Measurements from ENCODE around the gene ZMAT2.
"Not testable (repeated sequence)": the region's sequence is repeated elsewhere in the genome, so short reads cannot be mapped to it uniquely, and the experiment has no call there.

ZMAT2 gene

DNA sequence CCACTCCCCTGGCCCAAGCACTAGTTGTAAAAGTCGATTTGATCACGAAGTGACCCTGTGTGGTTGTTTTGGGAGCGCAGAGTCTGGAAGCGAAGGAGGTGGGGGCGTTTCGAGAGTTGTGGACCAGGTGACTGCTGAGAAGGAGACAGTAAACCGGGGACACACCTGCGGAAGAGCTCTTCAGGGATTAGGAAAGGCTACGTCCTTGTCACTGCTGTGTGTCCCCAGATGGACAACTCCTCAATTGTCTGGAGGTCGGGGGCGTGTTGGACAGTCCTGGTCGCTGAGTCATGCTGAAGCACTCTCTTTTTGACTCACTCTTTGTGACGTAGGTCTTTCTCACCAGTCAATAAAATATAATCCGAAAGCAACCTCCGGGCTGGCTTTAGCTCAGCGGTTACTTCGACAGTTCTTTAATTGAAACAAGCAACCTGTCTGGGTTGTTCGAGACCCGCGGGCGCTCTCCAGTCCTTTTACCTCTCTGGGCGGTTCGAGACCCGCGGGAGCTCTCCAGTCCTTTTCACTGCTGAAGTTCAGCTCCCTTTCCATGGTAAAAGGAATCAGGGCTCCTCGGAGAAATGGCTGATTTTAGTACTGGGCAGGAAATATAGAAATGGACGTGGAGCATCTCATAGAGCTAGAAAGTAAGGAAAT, 10.8 kb downstream of the ZMAT2 start:
- no peak for DNase-seq

DNA sequence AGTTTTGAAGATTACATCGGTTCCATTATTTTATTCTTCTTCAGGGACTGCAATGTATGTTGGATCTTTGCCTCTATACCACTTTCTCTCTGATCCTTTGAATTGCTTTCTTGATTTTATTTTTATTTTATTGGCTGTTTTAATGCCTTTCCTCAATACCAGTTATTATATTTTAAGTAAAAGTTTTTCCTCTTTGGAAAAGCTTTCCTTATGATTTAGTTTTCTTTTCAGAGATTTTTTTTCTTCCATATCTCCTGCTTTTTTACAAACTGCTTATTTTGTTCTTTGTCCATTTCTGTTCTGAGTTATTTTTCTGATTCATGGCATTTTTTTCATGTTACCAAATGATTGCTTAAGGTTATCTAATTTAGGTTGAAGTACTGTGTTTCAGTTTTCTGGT, 11.5 kb downstream of the ZMAT2 start:
- no peak for DNase-seq

DNA sequence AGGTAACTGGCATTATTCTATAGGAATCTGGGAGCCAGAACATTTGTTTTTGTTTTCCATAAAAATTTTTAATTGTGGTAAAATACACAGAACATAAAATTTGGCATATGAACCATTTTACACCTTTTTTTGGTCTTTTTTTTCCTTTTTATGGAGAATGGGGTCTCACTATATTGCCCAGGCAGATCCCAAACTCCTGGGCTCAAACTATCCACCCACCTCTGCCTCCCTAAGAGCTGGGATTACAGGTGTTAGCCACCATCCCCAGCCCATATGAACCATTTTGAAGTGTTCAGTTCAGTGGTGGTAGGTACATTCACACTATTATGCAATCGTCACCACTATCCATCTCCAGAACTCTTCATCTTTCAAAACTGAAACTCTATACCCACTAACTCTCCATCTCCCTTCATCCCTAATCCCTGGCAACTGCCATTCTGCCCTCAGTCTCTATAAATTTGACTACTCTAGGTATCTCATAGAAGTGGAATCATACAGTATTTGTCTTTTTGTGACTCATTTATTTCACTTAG, 13.4 kb downstream of the ZMAT2 start:
- DNase-seq, result no peak

DNA sequence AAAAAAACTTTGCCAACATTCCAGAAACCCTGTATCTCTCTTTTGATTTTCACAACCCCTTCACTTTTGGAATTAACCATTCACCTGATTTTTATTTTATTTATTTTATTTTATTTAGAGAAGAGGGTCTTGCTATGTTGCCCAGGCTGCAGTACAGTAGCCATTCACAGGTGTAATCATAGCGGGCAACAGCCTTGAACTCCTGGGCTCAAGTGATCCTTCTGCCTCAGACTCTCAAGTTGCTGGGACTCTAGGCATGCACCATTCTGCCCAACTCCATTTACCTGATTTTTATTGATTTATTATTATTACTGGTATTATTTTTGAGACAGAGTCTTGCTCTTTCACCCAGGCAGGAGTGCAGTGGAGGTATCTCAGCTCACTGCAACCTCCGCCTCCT, 16.0 kb downstream of the ZMAT2 start:
- not testable (repeated sequence) for DNase-seq

DNA sequence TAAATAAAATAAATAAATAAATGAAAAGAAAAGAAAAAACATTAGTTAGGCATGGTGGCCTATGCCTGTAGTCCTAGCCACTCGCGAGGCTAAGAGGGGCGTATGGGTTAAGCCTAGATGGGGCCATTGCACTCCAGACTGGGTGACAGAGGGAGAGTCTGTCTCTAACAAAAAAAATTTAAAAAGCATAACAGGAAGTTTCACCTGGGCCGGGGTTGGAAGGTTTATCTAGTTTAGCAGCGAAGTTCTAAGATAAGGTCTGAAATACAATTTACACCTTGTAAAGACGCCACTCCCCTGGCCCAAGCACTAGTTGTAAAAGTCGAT, 18.0 kb downstream of the ZMAT2 start:
- DNase-seq, result no peak

DNA sequence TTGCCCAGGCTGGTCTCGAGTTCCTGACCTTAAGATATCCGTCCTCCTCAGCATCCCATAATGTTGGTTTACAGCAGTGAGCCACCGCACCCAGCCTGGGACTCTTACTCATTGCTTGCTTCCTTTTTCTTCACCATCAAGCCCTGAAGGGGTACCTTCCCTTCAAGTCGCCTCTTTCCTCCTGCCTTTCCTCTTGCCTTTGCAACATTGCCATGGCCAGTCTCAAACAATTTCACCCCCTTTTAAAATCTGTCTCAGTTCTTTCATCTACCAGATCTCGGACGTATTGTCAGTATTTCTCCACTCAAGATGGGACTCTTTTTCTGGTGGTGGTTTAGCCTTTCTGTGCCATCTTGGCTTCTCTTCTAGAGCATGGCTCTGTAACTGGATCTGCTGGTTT, 20.5 kb downstream of the ZMAT2 start:
- not testable (repeated sequence) for DNase-seq

DNA sequence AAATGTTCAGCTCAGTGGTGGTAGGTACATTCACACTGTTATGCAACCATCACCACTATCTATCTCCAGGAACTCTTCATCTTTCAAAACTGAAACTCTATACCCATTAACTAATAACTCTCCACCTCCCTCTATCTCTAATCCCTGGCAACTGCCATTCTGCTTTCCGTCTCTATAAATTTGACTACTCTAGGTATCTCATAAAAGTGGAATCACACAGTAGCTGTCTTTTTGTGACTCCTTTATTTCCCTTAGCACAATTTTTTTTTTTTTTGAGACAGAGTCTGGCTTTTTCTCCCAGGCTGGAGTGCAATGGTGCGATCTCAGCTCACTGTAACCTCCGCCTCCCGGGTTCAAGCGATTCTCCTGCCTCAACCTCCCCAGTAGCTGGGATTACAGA, 21.1 kb downstream of the ZMAT2 start:
- not testable (repeated sequence) for DNase-seq

DNA sequence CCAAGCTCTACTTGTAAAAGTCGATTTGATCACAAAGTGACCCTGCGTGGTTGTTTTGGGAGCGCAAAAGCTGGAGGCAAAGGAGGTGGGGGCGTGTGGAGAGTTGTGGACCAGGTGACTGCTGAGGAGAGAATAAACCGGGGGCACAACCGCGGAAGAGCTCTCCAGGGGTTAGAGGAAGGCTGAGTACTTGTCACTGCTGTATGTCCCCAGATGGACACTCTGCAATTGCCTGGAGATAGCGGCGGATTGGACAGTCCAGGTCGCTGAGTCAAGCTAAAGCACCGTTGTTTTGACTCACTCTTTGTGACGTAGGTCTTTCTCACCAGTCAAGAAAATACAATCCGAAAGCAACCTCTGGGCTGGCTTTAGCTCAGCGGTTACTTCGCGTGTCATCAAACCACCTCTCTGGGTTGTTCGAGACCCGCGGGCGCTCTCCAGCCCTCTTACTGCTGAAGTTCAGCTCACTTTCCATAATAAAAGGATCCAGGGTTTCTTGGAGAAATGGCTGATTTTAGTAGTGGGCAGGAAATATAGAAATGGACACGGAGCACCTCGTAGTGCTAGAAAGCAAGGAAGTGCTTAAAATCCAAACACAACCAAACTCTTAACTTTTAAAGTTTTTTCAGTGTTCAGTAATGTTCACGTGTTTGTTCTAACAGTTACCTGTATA, 25.7 kb downstream of the ZMAT2 start:
- DNase-seq, result no peak

DNA sequence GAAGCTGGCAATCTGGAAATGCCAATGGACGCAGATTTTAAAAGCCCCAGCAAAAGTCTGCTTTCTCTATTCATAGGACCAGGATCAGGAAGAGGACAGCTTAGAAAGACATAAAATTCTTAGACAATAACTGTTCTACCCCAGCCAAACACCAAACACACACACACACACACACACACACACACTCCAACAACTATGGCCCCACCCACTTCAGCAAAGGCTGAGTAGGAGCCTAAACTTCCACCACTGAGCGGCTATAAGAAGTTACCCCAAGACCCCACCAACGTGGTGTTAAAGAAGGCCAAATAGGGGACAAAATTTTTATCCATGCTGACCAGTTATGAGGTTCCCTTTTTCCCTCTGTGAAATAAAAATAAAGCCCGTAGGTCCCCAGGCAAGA, 32.9 kb downstream of the ZMAT2 start:
- no peak for DNase-seq

DNA sequence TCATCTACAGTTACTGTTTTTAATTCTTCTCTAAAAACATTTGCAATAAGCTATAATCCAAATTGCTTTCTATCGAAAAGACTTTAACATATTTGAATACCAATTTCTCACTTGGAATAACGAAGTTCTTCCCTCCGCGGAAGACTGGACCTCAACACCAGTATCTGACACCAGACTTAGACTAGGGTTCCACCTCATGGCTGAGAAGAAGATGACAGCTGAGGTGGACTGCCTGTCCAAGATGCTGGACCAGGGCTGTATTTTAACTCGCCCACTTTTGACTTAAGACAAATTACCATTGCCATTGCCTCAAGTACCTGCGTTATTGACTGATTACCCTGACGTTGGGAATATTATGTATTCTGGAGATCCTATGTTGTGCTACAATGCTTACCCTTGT, 34.1 kb downstream of the ZMAT2 start:
- no peak for DNase-seq

DNA sequence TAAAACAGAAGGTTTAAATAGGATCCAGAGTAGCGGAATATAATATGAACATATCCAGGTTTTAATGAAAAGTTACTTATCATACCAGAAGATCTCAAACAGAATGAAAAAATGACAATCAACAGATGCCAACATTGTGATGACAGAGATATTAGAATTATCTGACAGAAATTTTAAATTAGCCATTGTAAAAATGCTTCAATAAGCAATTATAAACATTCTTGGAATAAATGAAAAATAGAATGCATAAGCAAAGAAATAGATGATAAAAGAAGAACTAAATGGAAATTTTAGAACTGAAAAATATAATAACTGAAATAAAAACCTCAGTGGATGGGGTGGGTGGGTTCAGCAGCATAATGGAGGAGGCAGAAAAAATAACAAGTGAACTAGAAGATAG, 37.2 kb downstream of the ZMAT2 start:
- no peak for DNase-seq

DNA sequence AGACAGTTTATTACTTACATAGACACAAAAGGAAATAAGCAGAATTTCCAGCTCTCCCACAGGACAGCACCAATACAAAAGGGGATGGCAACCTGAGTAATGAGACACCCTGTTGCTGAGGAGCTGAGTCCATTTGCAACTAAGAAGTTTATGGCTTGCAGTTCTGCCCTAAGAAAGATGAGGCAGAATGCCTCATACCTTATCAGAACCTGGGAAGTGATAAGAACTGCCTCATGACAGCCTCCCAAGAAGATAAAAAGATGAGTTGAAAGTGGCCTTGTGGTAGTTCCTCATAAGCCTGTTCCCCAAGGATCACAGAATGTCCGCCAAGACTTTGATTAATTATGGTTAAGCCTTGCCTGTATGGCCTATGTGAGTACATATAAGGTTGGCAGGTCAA, 41.7 kb downstream of the ZMAT2 start:
- no peak for DNase-seq

DNA sequence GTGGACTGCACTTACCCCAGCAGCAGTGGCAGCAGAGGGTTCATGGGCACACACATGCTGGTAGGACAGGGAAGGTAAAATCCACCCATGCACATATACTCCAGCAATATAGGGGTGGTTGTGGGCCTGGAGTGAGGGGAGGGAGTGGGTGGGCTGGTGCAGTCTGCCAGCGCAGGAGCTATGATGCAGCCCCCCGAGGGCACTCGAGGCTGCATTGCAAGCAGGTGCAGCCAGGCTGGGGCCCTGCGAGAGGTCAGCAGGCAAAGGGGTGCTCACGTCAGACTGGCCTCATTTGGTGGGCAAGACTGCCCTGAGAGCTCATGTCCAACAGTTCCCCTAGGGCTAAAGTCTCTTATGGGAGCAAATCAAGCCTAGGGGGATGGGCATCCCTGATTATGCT, 53.3 kb downstream of the ZMAT2 start:
- no peak for DNase-seq
